Measurements from ENCODE around the gene SNCAIP. TPM values are rescaled to one million over a fixed set of nuclear protein-coding genes. Genes with fewer than 3 reads are reported as not detected.

SNCAIP gene
- total and polyA plus RNA-seq, 2 donors (not counting 1 experiment from before 2014, with no cell fraction given): 1.3 to 4.1 TPM

- no peak overlapping the region for H2AFZ ChIP-seq (ENCODE audit: low read length)
- H4K20me1 ChIP-seq (ENCODE audit: control insufficient read depth, extremely low read depth, insufficient read depth, low read length): no peaks in the 10 kb centered on the region
- no peaks in the 10 kb centered on the region for H3K36me3 ChIP-seq (ENCODE audit: control insufficient read depth, insufficient read depth, low read length)
- H3K9me3 ChIP-seq (ENCODE audit: control insufficient read depth, insufficient read depth, low read depth, low read length): no peaks in the 10 kb centered on the region
- no peaks in the 10 kb centered on the region for H3K79me2 ChIP-seq (ENCODE audit: control insufficient read depth, insufficient read depth, low read length)
- no peak overlapping the region for H3K4me2 ChIP-seq (ENCODE audit: extremely low read depth, insufficient read depth, low read length)
- H3K4me1 ChIP-seq (ENCODE audit: control insufficient read depth, extremely low read depth, insufficient read depth, low read length): no peaks in the 10 kb centered on the region
- no peak for DNase-seq (ENCODE audit: low read depth in 2 of 2)
- TF ChIP-seq CTCF (conservative IDR thresholded peaks at IDR 0.05 in 1 of 2, IDR thresholded peaks at IDR 0.05 in 1 of 2; ENCODE audit: low read depth in 1 of 2, low read length in 2 of 2): no peak
- TF ChIP-seq EZH2 (IDR thresholded peaks at IDR 0.05; ENCODE audit: low read length, missing control alignments): no peak
- no peaks in the 10 kb centered on the region for H3K27me3 ChIP-seq (ENCODE audit: control insufficient read depth, insufficient read depth, low read length)
- H3K4me3 ChIP-seq (replicated peaks in 1 of 4; ENCODE audit: control extremely low read depth in 1 of 4, insufficient read depth in 1 of 4, low read depth in 3 of 4, low read length in 4 of 4): no peak overlapping the region
- H3K27ac ChIP-seq (ENCODE audit: insufficient read depth, low read length): no peak overlapping the region
- no peak overlapping the region for H3K9ac ChIP-seq (ENCODE audit: insufficient read depth, low read length)
Observed at GRCh38 chr5:122508623-122509022, 196.6 kb downstream of the SNCAIP start.

Other genes starting within 250 kb of the SNCAIP start
- gene LOX, start 234.0 kb upstream of the SNCAIP start, total RNA-seq: 33.4 and 81.9 TPM in 2 replicates
- 136 and 336 TPM in 2 replicates for gene LOX, start 234.0 kb upstream of the SNCAIP start, polyA plus RNA-seq
- under 0.01 and 0.17 TPM in 2 replicates for gene ZNF474, start 182.7 kb upstream of the SNCAIP start, total RNA-seq
- gene ZNF474, start 182.7 kb upstream of the SNCAIP start, polyA plus RNA-seq: 0.11 and 0.20 TPM in 2 replicates

Data from fibroblast of lung (primary cell).